Measurements from ENCODE around the gene LMO4.

LMO4 gene

DNA sequence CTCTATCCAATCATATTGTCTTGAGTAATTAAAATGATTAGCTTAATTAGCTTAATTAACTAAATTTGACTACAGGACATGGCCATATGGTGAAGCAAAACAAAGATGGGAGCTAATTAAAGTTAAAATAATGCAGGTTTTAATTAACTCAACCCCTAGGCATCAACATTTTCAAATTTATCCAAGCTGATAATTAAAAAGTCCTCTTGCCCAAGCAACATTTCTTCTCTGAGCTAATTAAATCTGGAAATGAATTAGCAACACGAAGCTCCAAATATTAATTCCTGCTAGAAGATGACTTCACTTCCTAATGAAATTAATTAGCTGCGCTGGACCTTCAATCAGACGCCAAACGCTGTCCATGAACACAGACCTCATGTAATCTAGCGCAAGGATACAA is 27.9 kb downstream of the LMO4 start:
- Histone ChIP-seq H3K36me3 (ENCODE audit: control insufficient read depth, insufficient read depth, low read length) (no peaks in the 10 kb centered on the region), H3K4me3 (replicated peaks; ENCODE audit: low read depth, low read length) (no peak overlapping the region), H3K27me3 (replicated peaks; ENCODE audit: control insufficient read depth, insufficient read depth, low read length) (no peaks in the 10 kb centered on the region)
- TF ChIP-seq, protein P1, sequence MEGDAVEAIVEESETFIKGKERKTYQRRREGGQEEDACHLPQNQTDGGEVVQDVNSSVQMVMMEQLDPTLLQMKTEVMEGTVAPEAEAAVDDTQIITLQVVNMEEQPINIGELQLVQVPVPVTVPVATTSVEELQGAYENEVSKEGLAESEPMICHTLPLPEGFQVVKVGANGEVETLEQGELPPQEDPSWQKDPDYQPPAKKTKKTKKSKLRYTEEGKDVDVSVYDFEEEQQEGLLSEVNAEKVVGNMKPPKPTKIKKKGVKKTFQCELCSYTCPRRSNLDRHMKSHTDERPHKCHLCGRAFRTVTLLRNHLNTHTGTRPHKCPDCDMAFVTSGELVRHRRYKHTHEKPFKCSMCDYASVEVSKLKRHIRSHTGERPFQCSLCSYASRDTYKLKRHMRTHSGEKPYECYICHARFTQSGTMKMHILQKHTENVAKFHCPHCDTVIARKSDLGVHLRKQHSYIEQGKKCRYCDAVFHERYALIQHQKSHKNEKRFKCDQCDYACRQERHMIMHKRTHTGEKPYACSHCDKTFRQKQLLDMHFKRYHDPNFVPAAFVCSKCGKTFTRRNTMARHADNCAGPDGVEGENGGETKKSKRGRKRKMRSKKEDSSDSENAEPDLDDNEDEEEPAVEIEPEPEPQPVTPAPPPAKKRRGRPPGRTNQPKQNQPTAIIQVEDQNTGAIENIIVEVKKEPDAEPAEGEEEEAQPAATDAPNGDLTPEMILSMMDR (IDR thresholded peaks at IDR 0.05; ENCODE audit: insufficient read depth, low read length, poor library complexity, severe bottlenecking), result no peak
- no peak for DNase-seq (ENCODE audit: extremely low read depth, insufficient read length)

DNA sequence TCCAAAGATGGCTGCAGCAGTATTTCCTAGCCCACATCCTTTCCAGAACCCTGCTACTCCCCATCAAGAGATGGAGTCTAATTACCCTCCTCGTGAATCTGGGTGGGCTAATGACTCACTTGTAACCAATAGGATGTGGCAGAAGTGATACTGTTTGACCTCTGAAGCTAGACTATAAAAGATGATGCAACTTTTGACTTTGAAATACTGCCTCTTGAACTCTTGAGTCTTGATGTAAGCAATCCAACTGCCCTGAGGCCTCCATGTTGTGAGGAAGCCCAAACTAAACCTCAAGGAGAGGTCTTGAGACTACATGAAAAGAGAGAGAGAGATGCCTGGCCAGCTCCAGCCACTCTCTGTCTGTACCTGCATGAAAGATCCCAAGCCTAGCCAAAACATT is 29.5 kb downstream of the LMO4 start:
- Histone ChIP-seq H3K27me3 (replicated peaks; ENCODE audit: control insufficient read depth, insufficient read depth, low read length) (no peaks in the 10 kb centered on the region), H3K36me3 (ENCODE audit: control insufficient read depth, insufficient read depth, low read length) (no peaks in the 10 kb centered on the region), H3K4me3 (replicated peaks; ENCODE audit: low read depth, low read length) (no peak overlapping the region)
- no peak for DNase-seq (ENCODE audit: extremely low read depth, insufficient read length)
- TF ChIP-seq, protein P1 (IDR thresholded peaks at IDR 0.05; ENCODE audit: insufficient read depth, low read length, poor library complexity, severe bottlenecking), result no peak

DNA sequence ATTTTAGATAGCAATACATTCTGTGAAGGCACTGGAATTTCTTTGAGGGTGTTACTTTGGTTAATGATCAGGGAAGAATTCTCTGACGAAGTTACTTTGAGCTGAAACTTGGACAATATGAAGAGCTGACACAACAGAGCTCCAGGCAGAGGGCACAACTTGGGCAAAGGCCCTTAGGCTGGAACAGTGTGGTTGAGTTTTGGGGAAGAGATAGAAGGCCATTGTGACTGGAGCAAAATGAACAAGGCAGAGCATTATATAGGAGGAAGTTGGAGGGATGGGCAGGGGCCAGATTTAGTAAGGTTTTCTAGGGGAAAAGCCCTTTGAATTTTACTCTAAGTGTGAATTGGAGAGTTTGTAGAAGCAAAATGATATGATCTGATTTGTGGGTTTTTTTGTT is 30.9 kb downstream of the LMO4 start:
- Histone ChIP-seq H3K27me3 (replicated peaks; ENCODE audit: control insufficient read depth, insufficient read depth, low read length) (no peaks in the 10 kb centered on the region), H3K4me3 (replicated peaks; ENCODE audit: low read depth, low read length) (no peak overlapping the region), H3K36me3 (ENCODE audit: control insufficient read depth, insufficient read depth, low read length) (no peaks in the 10 kb centered on the region)
- DNase-seq (ENCODE audit: extremely low read depth, insufficient read length), result no peak
- TF ChIP-seq, protein P1 (IDR thresholded peaks at IDR 0.05; ENCODE audit: insufficient read depth, low read length, poor library complexity, severe bottlenecking), result no peak

DNA sequence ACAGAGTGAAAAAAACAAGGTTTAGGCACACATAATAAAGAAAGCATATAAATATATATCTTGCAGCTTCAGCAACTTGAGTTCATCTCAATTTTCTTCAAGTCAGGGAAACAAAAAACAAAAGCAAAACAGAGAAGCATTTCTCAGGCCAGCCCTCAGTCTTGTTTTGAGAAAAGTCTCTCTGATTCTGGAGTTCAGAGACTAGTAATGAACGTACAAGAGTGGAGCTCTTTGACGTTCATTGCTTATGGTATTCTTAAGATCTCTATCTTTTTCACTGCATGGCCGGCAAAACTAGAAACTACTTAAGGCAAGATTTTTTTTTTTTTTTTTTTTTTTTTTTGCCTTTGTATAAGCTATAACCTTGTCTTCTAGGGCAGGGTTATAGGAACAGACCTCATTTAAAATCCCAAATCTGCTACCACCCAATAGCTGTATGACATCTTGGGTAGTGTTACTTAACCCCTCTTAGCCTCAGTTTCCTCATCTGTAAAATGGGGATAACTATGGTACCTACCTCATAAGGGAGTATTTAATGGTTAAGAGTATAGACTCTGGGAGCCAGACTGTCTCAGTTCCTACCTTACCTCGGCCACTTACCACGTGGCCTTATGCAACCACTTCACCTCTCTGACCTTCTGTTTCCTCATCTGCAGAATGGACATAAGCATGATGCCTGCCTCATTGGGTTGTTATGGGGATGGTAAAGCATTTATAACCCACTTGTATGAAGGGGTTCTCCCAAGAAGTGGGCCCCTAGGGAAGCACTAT is 33.6 kb downstream of the LMO4 start:
- TF ChIP-seq, protein P1 (IDR thresholded peaks at IDR 0.05; ENCODE audit: insufficient read depth, low read length, poor library complexity, severe bottlenecking), result no peak
- Histone ChIP-seq H3K36me3 (ENCODE audit: control insufficient read depth, insufficient read depth, low read length) (no peaks in the 10 kb centered on the region), H3K27me3 (replicated peaks; ENCODE audit: control insufficient read depth, insufficient read depth, low read length) (no peaks in the 10 kb centered on the region), H3K4me3 (replicated peaks; ENCODE audit: low read depth, low read length) (no peak overlapping the region)
- DNase-seq (ENCODE audit: extremely low read depth, insufficient read length), result no peak

DNA sequence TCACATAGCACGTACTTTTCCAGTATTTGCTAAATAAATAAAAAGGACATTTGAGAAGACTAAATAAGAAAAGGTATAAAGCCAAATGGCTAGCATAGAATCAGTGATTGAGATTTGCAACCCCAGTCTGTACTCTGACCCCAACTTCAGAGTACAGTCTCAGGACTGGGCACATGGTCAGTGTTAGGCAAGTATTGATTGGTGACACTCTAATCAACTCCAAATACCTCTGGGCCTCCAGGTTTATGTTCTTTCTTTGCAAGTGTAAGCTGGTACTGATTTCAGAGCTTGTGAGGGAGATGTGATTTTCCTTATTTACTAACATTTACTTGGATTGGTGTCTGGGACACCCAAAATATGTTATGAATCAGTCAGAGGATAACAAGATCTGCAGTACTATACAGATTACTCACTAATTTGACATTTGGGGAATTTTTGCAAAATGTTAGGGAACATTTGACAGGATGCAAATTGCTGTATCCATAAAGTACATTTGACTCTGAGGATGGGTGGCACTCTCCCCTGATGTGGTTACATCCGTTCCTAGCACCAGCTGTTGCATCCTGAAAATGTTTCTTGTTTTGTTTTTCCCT is 34.2 kb downstream of the LMO4 start:
- no peak overlapping the region for H3K4me3 ChIP-seq (replicated peaks; ENCODE audit: low read depth, low read length)
- H3K27me3 ChIP-seq (replicated peaks; ENCODE audit: control insufficient read depth, insufficient read depth, low read length), result no peaks in the 10 kb centered on the region
- TF ChIP-seq, protein P1 (IDR thresholded peaks at IDR 0.05; ENCODE audit: insufficient read depth, low read length, poor library complexity, severe bottlenecking), result no peak
- no peaks in the 10 kb centered on the region for H3K36me3 ChIP-seq (ENCODE audit: control insufficient read depth, insufficient read depth, low read length)
- no peak for DNase-seq (ENCODE audit: extremely low read depth, insufficient read length)

All from GM06990 (cell line).